ENCODE results near the gene INSIG1.

Gene INSIG1

DNA sequence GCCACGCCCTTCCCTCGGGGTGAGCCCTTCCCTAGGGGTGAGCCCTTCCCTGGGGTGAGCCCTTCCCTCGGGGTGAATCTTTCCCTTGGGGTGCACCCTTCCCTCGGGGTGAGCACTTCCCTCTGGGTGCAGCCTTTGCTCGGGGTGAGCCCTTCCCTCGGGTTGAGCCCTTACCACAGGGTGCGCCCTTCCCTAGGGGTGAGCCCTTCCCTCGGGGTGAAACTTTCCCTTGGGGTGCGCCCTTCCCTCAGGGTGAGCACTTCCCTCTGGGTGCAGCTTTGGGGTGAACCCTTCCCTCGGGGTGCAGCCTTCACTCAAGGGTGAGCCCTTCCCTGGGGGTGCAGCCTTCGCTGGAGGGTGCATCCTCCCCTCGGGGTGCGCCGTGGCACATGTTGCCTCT lies 34.6 kb upstream of the INSIG1 start:
- H3K27me3 ChIP-seq (ENCODE audit: insufficient read depth, low read depth), result no peaks in the 10 kb centered on the region
- no peaks in the 10 kb centered on the region for H3K4me1 ChIP-seq (ENCODE audit: low read depth, poor library complexity, severe bottlenecking)
- no peak overlapping the region for H3K9ac ChIP-seq
- H3K36me3 ChIP-seq (ENCODE audit: insufficient read depth), result no peaks in the 10 kb centered on the region
- H2AFZ ChIP-seq (ENCODE audit: low read depth), result no peak overlapping the region
- TF ChIP-seq, protein P1, sequence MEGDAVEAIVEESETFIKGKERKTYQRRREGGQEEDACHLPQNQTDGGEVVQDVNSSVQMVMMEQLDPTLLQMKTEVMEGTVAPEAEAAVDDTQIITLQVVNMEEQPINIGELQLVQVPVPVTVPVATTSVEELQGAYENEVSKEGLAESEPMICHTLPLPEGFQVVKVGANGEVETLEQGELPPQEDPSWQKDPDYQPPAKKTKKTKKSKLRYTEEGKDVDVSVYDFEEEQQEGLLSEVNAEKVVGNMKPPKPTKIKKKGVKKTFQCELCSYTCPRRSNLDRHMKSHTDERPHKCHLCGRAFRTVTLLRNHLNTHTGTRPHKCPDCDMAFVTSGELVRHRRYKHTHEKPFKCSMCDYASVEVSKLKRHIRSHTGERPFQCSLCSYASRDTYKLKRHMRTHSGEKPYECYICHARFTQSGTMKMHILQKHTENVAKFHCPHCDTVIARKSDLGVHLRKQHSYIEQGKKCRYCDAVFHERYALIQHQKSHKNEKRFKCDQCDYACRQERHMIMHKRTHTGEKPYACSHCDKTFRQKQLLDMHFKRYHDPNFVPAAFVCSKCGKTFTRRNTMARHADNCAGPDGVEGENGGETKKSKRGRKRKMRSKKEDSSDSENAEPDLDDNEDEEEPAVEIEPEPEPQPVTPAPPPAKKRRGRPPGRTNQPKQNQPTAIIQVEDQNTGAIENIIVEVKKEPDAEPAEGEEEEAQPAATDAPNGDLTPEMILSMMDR (conservative IDR thresholded peaks at IDR 0.05; ENCODE audit: low read depth, low read length), result no peak
- H3K79me2 ChIP-seq (ENCODE audit: insufficient read depth, low read depth), result no peaks in the 10 kb centered on the region
- no peak overlapping the region for H3K4me3 ChIP-seq (IDR thresholded peaks at IDR 0.05; ENCODE audit: insufficient read depth, low read depth, low read length)
- no peak overlapping the region for H3K4me2 ChIP-seq
- H3K27ac ChIP-seq, result no peak overlapping the region
- H4K20me1 ChIP-seq (ENCODE audit: insufficient read depth), result no peaks in the 10 kb centered on the region

DNA sequence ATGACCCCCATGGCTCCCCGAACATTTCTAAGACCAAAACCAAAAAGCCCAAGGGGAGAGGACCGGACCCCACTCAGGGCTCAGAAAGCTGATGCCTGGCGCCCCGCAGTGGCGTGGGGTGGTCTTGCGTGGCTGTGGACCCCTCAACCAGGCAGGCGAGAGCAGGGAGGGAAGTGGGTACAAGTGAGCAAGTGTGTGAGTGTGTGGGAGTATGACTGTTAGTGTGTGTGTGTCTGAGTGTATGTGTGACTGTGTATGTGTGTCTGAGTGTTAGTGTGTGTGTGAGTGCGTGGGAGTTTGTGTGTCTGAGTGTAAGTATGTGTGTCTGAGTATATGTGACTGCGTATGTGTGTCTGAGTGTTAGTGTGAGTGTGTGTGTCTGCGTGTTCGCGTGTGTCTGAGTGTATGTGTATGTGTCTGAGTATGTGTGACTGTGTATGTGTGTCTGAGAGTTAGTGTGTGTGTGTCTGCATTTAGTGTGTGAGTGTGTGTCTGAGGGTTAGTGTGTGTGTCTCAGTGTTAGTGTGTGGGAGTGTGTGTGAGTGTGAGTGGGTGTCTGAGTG lies 34.0 kb upstream of the INSIG1 start:
- H3K4me1 ChIP-seq (ENCODE audit: low read depth, poor library complexity, severe bottlenecking), result no peaks in the 10 kb centered on the region
- H3K27ac ChIP-seq, result no peak overlapping the region
- H3K9ac ChIP-seq, result no peak overlapping the region
- H3K27me3 ChIP-seq (ENCODE audit: insufficient read depth, low read depth), result no peaks in the 10 kb centered on the region
- H3K4me2 ChIP-seq, result no peak overlapping the region
- no peak overlapping the region for H2AFZ ChIP-seq (ENCODE audit: low read depth)
- TF ChIP-seq, protein P1 (conservative IDR thresholded peaks at IDR 0.05; ENCODE audit: low read depth, low read length), result no peak
- no peaks in the 10 kb centered on the region for H3K36me3 ChIP-seq (ENCODE audit: insufficient read depth)
- no peaks in the 10 kb centered on the region for H3K79me2 ChIP-seq (ENCODE audit: insufficient read depth, low read depth)
- H3K4me3 ChIP-seq (IDR thresholded peaks at IDR 0.05; ENCODE audit: insufficient read depth, low read depth, low read length), result no peak overlapping the region
- no peaks in the 10 kb centered on the region for H4K20me1 ChIP-seq (ENCODE audit: insufficient read depth)

DNA sequence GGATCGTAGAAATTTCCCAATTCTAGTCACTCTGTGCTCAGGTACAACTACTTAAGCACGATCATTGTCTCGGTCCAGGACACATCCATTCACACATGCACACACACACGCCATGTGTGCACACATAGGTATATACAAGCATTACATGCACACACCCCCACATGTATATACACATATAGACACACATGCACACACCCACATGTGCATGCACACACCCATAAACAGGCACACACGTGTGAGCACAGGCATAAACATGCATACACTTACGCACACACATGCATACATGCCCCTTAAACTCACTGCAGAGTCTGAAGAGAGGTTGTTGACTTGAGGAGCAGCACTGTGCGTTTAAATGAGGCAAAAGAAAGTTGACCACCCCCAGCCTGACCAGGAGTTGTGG lies 32.5 kb upstream of the INSIG1 start:
- H4K20me1 ChIP-seq (ENCODE audit: insufficient read depth), result no peaks in the 10 kb centered on the region
- TF ChIP-seq, protein P1 (conservative IDR thresholded peaks at IDR 0.05; ENCODE audit: low read depth, low read length), result no peak
- no peaks in the 10 kb centered on the region for H3K79me2 ChIP-seq (ENCODE audit: insufficient read depth, low read depth)
- H2AFZ ChIP-seq (ENCODE audit: low read depth), result no peak overlapping the region
- no peak overlapping the region for H3K9ac ChIP-seq
- no peaks in the 10 kb centered on the region for H3K27me3 ChIP-seq (ENCODE audit: insufficient read depth, low read depth)
- no peak overlapping the region for H3K4me2 ChIP-seq
- H3K4me3 ChIP-seq (IDR thresholded peaks at IDR 0.05; ENCODE audit: insufficient read depth, low read depth, low read length), result no peak overlapping the region
- H3K36me3 ChIP-seq (ENCODE audit: insufficient read depth), result no peaks in the 10 kb centered on the region
- no peak overlapping the region for H3K27ac ChIP-seq
- H3K4me1 ChIP-seq (ENCODE audit: low read depth, poor library complexity, severe bottlenecking), result no peaks in the 10 kb centered on the region

DNA sequence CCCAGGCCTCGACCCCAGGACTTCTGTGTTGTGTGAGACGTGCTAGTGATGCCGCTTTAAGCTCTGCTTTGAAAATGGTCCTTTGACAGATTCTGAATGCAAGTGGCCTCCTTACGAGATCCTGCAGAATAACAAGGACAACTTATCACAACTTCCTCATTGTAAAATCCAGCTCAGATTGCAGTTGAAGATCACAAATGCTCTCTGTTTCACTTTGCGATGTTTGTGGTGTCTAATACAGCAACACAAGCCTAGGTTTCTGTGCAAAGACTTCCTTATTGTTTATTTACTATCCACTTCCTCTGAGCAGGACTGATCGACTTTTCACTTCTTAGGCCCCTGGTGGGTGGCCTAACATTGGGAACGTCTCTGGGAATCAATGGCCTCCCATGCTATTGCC lies 31.7 kb upstream of the INSIG1 start:
- H3K4me3 ChIP-seq (IDR thresholded peaks at IDR 0.05; ENCODE audit: insufficient read depth, low read depth, low read length), result no peak overlapping the region
- H3K27me3 ChIP-seq (ENCODE audit: insufficient read depth, low read depth), result no peaks in the 10 kb centered on the region
- H3K4me2 ChIP-seq, result no peak overlapping the region
- H2AFZ ChIP-seq (ENCODE audit: low read depth), result no peak overlapping the region
- H4K20me1 ChIP-seq (ENCODE audit: insufficient read depth), result no peaks in the 10 kb centered on the region
- no peaks in the 10 kb centered on the region for H3K4me1 ChIP-seq (ENCODE audit: low read depth, poor library complexity, severe bottlenecking)
- no peaks in the 10 kb centered on the region for H3K79me2 ChIP-seq (ENCODE audit: insufficient read depth, low read depth)
- no peak overlapping the region for H3K9ac ChIP-seq
- H3K36me3 ChIP-seq (ENCODE audit: insufficient read depth), result no peaks in the 10 kb centered on the region
- no peak overlapping the region for H3K27ac ChIP-seq
- TF ChIP-seq, protein P1 (conservative IDR thresholded peaks at IDR 0.05; ENCODE audit: low read depth, low read length), result no peak
